Activated naive CD4-positive, alpha-beta T cell (primary cell): ENCODE results near the gene UPK2.
A peak's percentile ranks its signal among the peaks of the same experiment; 100 is the strongest.
"Not testable (repeated sequence)": the region's sequence is repeated elsewhere in the genome, so short reads cannot be mapped to it uniquely, and the experiment has no call there.

Experiments
- DNase-seq, 4 experiments: peaks; one replicate each; lab custom pipeline; 2025; lab: John Stamatoyannopoulos, UW

UPK2 gene

DNA sequence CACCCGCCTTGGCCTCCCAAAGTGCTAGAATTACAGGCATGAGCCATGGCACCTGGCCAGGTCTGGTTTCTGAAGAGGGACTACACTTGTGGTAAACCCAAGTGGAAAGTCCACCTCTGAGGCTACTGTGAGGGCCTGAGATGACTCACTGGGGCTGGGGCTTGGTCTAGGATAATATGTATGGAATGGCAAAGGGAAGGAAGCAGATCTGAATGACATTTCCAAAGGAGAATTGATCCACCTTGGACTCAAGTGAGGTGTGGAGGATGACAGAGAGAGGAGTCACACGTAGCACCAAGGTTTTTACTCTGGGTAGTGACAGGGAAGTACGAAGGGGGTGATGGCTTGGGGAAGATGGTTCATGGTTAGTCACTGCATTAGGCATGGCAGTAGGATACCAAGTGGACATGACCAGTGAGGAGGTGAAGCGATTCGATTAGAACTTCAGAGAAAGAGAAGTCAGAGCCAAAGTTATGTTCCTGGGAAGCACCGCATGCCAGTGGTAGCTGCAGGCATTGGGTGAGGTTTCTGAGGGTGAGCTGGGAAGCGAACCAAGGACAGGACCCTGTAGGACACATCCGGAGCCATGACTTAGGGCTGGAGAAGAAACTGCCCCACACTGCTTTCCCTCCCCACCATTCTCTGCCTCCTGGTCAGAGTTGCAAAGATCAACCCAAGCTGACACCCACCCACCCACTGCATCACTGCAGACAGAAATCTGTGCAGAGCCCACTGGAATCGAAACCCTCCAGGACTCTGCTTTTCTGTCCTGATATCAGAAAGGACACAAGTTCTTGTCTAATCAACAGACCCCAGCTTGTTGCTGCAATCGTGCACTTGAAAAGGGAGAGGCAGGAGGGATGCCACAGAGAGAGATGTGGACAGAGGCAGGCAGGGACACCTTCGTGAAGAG lies 17.4 kb upstream of the UPK2 start:
- DNase-seq, result no peak

DNA sequence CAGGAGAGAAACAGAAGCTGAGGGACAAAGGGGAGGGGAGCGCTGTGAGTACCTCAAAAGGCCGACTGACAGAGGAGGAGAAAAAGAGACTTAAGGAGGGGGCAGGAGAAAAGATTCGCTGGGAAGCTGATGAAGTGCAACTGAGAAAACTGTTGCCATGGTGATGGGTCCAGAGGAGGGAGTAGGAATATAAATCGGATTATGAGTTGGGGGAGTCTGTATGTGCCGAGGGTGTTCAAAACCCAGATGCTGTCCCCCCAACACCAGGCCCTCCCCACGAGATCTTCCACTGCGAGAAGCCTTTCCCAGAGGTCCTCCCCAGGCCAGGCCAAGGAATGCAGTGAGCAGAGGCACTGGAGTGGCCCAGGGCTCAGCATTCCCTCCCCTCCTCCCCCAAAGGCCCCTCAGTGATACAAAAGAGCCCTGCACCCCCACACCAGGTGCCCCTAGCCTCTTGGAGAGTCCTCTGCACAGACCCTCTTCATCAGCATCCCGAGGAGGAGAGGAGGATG lies 16.6 kb upstream of the UPK2 start:
- no peak for DNase-seq

DNA sequence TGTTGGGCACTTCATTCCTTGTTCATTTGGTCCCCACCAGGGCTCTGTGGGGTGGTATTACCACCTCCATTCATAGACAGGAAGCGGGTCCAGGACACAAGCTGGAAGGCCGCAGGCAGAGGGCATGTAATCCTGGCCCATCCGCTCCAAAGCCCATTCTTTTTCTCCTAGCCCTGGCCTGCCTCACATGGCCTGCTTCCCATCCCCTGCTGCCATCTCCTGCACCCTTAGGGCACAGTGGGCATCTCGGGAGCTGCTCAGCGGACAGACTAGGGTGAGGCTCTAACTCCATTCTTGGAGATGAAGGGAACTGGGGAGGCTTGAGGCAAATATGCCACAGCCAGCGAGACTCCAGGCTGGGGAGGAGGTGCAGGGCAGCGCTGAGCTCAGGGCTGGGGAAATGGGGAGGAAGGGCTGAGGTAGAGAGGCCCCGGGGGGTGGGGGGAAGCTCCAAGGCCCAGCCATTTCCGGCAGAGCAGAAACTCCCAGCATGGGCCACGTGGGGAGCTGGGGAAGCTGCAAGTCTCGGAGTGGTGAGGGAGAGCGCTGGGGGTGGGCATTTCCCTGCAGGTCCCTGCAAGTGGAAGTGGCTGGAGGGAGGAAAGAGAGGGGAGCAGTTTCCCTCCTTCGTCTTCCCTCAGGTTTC lies 16.0 kb upstream of the UPK2 start:
- DNase-seq, result peak in 2 of 4 experiments; percentile 29 to 35

DNA sequence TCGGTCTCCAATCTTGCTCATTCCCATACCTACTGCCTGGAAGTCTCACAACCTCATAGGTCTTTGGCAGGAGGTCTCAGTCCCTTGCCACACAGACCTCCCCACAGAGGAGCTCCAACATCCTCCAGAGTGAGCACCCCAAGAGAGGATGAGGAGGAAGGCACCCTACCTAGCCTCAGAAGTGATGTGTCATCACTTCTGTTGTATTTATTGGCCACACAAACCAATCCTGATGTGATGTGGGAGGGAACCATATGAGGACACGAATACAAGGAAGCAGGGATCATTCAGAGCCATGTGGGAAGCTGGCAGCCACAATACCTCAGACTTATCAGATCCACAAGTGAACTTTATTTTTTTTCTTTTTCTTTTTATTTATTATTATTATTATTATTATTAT lies 9.0 kb upstream of the UPK2 start:
- no peak for DNase-seq

DNA sequence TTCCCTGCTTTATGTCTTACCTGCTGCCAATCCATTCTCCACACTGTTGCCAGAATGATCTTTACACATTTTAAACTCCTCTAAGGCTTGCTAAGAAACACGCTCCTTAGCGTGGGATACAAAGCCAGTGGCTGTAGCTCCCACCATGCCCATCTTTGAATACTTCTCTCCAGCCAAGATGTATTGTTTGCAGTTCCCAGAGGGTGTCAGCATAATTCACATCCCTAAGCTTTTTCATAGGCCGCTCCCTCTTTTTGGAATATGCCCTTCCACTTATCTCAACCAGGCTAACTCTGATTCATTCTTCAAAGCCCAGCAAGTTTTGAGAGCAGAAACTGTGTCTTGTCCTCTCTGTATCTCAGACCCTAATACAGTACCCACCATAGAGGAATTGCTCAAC lies 8.1 kb upstream of the UPK2 start:
- DNase-seq, result no peak

DNA sequence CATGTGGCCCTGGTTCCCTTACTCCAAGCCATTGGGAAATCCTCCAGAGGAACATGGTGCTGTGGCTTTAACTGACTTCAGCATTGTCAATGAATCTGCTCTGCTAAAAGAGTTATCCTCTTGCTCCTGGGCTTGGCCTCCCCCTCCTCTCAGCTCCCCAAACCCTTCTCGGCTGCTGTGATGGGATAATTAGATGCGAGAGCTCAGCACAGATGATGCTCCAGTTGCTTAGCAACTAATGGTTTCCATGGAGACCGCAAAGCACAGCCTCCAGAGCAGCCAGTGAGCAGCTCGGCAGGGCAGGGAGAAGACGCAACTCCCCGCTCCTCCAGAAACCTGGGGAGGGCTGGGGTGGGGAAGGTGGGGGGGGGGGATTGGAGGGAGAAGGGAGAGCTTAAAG lies 2.8 kb upstream of the UPK2 start:
- no peak for DNase-seq

DNA sequence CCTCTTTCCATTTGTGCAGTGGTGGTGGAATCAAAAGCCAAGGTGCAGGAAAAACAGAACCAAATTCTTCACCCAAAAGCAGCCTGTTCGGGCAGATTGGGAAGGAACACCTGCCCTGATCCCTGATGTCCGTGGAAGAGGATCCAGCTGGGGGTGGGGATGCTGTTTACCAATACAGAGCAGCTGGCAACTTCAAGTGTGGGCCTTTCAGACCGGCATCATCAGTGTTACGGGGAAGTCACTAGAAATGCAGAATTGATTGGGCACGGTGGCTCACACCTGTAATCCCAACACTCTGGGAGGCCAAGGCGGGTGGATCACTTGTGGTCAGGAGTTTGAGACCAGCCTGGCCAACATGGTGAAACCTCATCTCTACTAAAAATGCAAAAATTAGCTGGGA lies 2.1 kb upstream of the UPK2 start:
- not testable (repeated sequence) for DNase-seq

DNA sequence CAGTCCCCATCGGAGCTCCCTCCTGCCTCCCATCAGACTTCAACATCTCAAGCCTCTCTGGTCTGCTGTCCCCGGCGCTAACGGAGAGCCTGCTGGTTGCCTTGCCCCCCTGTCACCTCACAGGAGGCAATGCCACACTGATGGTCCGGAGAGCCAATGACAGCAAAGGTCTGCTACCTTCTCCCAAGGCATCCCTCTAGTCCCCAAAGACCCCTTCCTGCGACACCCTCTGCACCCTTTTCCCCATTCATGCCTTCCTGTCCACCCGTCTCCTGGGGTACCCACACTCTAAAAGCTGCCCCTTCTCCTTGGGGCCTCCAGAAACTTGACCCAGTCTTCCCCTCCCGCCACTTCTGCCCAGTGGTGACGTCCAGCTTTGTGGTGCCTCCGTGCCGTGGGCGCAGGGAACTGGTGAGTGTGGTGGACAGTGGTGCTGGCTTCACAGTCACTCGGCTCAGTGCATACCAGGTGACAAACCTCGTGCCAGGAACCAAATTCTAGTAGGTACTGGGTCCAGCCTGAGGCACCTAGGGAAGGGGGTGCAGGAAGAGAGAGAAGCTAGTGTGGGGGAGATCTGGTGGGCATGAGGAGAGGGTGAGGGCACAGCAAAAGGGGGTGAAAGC lies 860 bp downstream of the UPK2 start:
- DNase-seq, result no peak

DNA sequence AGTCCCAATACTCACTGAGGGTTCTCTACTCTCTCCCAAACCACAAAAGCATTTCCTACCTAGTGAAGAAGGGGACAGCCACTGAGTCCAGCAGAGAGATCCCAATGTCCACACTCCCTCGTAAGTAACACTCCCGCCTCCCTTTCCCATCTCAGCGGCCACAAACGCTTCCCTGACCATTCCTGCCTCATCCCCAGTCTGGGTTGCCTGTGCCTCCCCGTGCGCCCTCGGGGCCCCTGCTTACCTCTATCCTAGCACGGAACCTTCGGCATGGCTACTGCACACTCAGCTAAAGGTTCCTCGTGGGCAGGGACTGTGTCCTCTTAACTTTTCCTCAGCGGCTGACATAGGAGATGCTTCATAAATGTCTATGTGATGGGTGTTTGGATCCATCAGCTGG lies 1.5 kb downstream of the UPK2 start:
- DNase-seq, result no peak

DNA sequence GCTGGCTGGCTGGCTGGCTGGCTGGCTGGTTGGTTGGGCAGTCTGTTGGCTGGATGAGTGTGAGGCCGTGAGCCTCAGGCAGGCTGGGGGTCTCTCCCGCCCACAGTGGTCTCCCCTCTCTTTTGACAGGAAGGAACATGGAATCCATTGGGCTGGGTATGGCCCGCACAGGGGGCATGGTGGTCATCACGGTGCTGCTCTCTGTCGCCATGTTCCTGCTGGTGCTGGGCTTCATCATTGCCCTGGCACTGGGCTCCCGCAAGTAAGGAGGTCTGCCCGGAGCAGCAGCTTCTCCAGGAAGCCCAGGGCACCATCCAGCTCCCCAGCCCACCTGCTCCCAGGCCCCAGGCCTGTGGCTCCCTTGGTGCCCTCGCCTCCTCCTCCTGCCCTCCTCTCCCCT lies 1.9 kb downstream of the UPK2 start:
- DNase-seq, result no peak

DNA sequence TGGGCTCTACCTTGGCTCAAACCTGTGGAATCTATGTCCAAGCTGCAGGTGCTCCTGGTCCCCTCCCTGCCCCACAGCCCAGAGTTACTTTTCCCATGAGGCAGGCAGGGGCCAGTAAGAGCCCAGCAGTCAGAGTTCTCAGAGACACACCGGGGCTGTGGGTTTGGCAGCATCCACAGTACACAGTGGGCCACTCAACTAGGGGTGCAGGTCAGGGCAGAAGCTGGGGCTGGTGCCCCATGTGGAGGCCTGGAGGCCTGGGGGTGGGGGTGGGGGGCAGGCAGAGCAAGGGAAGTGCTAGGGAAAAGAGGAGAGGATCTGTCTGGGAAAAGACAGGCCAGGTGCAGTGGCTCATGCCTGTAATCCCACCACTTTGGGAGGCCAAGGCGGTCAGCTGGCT lies 2.5 kb downstream of the UPK2 start:
- no peak for DNase-seq

DNA sequence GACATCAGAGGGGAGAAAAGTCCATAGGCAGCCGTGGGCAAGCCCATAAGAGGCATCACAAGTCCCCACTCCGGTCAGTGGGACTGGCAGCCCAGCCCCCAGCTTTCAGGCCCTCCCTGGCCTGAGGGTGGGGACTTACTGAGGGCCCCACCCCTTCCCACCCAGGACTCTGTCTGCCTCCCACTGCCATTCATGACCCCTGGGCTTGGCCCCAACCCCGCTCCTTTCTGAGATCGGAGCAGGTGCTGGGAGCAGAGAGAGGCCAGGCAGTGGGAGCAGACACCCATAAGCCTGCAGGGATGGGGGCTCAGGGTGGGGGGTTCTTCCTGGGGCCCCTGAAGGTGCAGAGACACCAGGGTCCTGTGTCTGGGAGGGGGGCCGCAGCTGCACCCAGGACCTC lies 5.1 kb downstream of the UPK2 start:
- no peak for DNase-seq

DNA sequence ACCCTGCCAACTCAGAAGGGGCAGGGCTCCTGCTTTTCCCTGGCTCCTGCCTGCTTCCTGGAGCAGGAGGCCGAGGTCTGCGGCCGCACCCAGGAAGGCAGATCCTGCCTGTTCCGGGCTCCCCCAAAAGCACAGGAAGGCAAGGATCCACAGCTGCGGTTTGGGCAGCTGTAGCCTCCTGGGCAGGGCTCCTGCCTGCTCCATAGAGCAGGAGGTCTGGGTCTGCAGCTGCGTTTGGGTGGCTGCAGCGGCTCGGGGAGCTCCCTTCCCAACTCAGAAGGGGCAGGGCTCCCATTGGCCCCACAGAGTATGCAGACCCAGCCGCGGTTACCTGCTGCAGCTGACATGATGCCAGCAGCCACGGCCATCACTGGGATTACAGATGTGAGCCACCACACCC lies 5.5 kb downstream of the UPK2 start:
- DNase-seq, result no peak

DNA sequence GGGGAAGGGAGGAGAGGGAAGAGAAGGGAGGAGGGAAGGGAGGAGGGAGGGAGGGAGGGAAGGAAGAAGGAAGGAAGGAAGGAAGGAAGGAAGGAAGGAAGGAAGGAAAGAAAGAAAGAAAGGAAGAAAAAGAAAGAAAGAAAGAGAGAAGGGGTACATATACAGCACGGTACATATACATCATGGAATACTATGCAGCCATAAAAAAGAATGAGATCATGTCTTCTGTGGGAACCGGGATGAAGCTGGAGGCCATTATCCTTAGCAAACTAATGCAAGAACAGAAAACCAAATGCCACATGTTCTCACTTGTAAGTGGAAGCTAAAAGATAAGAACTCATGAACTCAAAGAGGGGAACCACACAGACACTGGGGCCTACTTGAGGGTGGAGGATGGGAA lies 13.4 kb downstream of the UPK2 start:
- DNase-seq, result not testable (repeated sequence)

DNA sequence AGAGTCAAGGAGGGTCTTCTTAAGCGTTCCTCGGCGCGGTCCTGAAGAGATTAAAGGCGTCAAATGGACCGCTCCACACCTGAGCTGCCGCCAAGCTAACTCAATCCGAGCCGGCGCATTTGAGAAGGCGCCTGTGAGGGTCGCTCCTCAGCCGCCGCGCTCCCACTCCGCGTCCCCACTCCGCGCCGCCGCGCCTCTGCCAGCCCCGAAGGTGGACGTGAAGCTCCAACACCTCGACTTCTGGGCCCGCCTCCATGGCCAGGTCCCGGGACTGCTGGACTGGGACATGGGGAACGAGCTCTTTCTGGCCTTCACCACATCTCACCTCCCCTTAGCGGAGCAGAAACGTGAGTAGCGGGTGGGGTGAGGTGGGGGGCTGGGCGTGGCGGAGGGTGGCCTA lies 15.5 kb downstream of the UPK2 start, which contains the start of gene FOXR1:
TSS of gene FOXR1 (plus strand) at position 116 of the 400 bp plus-strand sequence. CDS start at position 287, 171 bp downstream.
- DNase-seq, result no peak

DNA sequence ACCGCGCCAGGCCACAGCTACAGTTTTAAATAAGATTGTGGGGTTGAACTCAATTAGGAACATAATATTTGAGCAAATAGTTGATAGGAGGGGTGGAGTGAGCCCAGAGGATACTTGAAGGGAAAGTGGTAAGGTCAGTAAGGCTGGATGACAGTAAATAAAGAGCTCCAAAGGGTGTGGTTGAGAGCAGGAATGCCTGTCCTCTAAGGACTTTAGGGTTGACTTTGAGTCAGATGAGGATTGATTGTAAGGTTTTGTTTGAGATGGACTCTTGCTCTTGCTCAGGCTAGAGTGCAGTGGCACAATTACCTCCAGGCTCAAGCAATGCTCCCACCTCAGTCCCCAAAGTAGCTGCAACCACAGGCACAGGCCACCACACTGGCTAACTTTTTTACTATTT lies 17.9 kb downstream of the UPK2 start:
- DNase-seq, result no peak

DNA sequence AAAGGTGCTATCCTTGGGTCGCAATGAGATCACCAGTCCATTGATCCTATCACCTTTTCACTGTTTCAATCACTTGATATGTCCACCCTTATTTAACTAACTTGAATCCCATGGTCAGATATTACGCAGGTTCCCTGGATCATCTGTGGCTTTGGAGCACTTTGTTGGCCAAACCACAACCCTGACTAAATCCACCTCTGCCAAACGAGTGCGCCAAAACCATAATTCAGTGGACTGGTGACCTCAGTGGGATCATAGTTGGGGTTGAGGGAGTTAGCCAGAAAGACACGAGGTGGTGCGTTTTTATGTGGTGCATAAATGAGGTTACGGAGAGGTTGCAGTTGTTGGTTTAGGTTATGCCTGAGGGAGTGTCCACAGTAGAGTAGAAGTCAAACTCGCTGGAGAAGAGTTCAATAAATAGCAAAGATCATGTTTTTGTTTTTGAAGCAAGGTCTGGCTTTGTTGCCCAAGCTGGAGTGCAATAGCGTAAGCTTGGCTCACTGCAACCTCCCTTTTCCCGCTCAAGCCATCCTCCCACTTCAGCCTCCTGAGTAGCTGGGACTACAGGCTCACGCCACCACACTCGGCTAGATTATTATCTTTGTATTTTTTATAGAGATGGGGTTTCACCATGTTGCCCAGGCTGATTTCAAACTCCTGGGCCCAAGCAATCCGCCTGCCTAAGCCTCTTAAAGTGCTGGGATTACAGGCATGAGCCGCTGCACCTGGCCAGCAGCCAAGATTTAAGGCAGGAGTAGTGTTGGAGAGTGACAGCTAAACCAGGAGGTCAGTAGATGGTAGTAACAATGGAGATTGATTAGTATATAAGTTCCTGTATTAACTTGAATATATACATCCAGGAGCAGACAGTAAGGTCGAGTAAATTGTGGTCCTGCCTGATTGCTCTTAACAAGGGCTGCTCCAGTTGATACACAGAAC lies 19.9 kb downstream of the UPK2 start:
- no peak for DNase-seq

DNA sequence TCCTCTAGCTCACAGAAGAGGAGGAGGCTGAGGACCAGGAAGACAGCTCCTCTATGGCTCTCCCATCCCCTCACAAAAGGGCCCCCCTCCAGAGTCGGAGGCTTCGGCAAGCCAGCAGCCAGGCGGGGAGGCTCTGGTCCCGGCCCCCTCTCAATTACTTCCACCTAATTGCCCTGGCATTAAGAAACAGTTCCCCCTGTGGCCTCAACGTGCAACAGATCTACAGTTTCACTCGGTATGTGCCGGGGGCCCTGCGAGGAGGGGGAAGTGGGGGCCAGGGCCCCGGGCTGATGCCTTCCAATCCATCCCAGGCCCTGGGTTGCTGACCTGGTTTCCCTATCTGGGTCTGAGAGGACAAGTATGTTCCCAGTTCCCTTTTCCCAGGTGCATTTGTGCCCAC lies 23.3 kb downstream of the UPK2 start:
- DNase-seq, result no peak

DNA sequence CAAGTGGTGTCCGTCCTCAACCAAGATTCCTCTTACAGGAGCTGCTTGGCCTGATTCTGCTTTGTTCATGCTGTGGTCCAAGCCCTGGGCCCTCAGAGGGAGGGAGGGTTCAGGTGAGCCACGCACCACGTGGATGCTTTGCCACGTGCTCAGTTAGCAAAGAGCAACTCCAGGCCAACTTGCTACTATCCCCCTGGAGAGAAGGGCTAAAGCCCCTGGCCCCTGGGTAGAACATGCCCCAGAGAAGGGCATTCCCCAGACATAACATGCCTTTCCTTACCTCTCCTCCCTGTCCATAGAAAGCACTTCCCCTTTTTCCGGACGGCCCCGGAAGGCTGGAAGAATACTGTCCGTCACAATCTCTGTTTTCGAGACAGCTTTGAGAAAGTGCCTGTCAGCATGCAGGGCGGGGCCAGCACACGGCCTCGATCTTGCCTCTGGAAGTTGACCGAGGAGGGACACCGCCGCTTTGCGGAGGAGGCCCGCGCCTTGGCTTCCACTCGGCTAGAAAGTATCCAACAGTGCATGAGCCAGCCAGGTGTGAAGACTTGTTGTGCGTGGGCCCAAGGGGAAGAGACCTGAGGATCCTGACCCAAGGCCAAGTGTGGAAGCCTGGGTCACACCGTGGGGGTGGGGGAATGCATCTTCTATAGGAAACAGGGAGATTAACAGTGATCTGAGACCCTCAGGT lies 24.2 kb downstream of the UPK2 start:
- no peak for DNase-seq

DNA sequence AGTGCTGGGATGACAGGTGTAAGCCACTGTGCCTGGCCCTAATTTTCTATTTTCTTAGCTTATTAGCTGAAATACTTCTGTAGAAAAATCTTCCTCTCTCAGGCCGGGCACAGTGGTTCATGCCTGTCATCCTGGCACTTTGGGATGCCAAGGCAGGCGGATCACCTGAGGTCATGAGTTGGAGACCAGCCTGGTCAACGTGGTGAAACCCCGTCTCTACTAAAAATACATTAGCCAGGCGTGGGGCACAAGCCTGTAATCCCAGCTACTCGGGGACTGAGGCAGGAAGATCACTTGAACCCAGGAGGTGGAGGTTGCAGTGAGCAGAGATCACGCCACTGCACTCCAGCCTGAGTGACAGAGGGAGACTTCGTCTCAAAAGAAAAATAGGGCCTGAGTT lies 28.2 kb downstream of the UPK2 start:
- not testable (repeated sequence) for DNase-seq

DNA sequence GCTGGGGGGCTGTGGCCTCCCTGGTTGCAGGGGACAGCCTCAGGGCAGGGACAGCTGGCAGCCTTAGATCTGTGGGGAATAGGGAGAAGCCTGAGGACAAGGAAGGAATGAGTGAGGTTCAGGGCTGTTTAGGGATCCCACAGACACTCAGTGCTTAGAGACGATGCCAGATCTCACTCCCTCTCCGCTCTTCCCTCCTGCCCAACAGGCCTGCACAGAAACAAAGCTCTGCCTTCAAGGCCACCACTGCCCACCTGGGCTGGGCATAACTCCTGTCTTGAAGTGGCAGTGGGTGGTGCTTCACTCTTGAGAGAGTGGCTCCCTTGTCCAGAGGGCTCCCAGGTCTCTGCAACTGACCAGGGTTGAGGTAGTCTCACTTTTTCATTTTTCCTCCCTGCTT lies 28.7 kb downstream of the UPK2 start:
- no peak for DNase-seq
